ENCODE data around the gene RAPGEF6. TPM values are rescaled to one million over a fixed set of nuclear protein-coding genes. Genes with fewer than 3 reads are reported as not detected.

RAPGEF6 gene
- total and polyA plus RNA-seq, 9 of the 15 experiments (the other 6 are each of a cell fraction or from before 2014, with no cell fraction given) = 2.7 to 23.4 (median 12.7) TPM

DNA sequence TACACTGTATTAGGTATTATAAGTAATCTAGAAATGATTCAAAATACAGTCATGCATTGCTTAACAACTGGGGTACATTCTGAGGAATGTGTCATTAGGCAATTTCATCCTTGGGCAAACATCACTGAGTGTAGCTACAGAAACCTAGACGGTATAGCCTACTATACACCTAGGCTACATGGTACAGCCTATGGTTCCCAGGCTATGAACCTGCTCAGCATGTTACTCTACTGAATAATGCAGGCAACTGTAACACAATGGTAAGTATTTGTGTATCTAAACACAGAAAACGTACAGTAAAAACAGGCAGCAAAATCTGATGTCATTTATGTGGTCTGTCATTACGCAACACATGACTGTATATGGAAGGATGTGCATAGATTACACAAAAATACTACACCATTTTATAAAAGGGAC, 96.8 kb downstream of the RAPGEF6 start:
- H3K36me3 ChIP-seq (ENCODE audit: control insufficient read depth, insufficient read depth, low read length) = peaks cover 21% of the 10 kb centered on the region
- no peak overlapping the region for H3K4me3 ChIP-seq
- H3K79me2 ChIP-seq (ENCODE audit: control insufficient read depth, insufficient read depth, low read length) = peaks cover 7% of the 10 kb centered on the region; the same call in 2 of the 3 replicates
- H3K9me1 ChIP-seq (ENCODE audit: control insufficient read depth, insufficient read depth, low read length) = no peaks in the 10 kb centered on the region
- intact Hi-C loops (cut with micrococcal nuclease) = no loop called here
- no peaks in the 10 kb centered on the region for H3K9me3 ChIP-seq (replicated peaks; ENCODE audit: control insufficient read depth, insufficient read depth, low read depth, low read length)
- H3K4me2 ChIP-seq (ENCODE audit: insufficient read depth, low read length) = no peak overlapping the region
- no peak overlapping the region for H2AFZ ChIP-seq (ENCODE audit: low read depth, low read length)
- in situ Hi-C loops (cut with MboI) = no loop called here
- no peaks in the 10 kb centered on the region; a peak in 1 of 5 replicates for H3K4me1 ChIP-seq (replicated peaks in 1 of 2; ENCODE audit: control insufficient read depth in 2 of 2, insufficient read depth in 2 of 2, low read length in 2 of 2)
- H3K27me3 ChIP-seq (ENCODE audit: control insufficient read depth in 2 of 2, insufficient read depth in 2 of 2, low read length in 2 of 2) = no peaks in the 10 kb centered on the region
- no peak overlapping the region for H3K9ac ChIP-seq (ENCODE audit: insufficient read depth in 1 of 2, low read depth in 2 of 2, low read length in 2 of 2)
- no peak for FAIRE-seq
- no peak for ATAC-seq
- ChIA-PET CTCF (ENCODE audit: low intra/inter-chr PET ratio) (no interaction called here), POLR2A (interaction anchor here (1.2 kb wide), 1 partner anchor 15 kb away, joined by 3 read pairs; no protein-coding TSS in a partner anchor)
- TF ChIP-seq PTTG1 (tag; IDR thresholded peaks at IDR 0.05; ENCODE audit: low read depth) = no peak
- TF ChIP-seq, protein P1, sequence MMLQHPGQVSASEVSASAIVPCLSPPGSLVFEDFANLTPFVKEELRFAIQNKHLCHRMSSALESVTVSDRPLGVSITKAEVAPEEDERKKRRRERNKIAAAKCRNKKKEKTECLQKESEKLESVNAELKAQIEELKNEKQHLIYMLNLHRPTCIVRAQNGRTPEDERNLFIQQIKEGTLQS (IDR thresholded peaks at IDR 0.05) = peak; percentile 50
- TF ChIP-seq, protein P1 (CRISPR knock-in tag; conservative IDR thresholded peaks at IDR 0.05) = no peak
- no peak for TF ChIP-seq POLR3G (IDR thresholded peaks at IDR 0.05; ENCODE audit: extremely low read depth, insufficient read length, insufficient replicate concordance)
- no peak for TF ChIP-seq EHMT2 (IDR thresholded peaks at IDR 0.05)
- TF ChIP-seq CEBPG (CRISPR knock-in tag; IDR thresholded peaks at IDR 0.05) = peak; percentile 84
- TF ChIP-seq CEBPG (tag; conservative IDR thresholded peaks at IDR 0.05 in 1 of 2, IDR thresholded peaks at IDR 0.05 in 1 of 2) = peak; percentile 93 to 94
- TF ChIP-seq CEBPB (tag; IDR thresholded peaks at IDR 0.05) = peak; percentile 98
- 0 out of 2 replicates have a peak, but pooled peaks have one; percentile 16 for TF ChIP-seq ZNF23 (CRISPR knock-in tag; IDR thresholded peaks at IDR 0.05)
- WGBS (ENCODE audit: insufficient coverage, low coverage, missing lambda C conversion rate) = 65% methylated on average over 3 of the region's 3 CpGs
- DNase-seq (ENCODE audit: extremely low read depth in 1 of 4, low spot score in 3 of 4) = no peak
- BruUV-seq (replicated peaks) = no TSS peak
- H4K20me1 ChIP-seq (replicated peaks; ENCODE audit: control insufficient read depth, insufficient read depth, low read length) = no peaks in the 10 kb centered on the region
- H3K27ac ChIP-seq (ENCODE audit: extremely low read depth, low read depth, low read length) = no peak overlapping the region

Measured in K562 (cell line).